LNCaP clone FGC (cell line): ENCODE measurements around the gene KLC1.

Experiments
- DNase-seq: peaks from one replicate; pipeline ENCODE4 v3.0.0-alpha.2; 2011; ENCODE audit warnings: low read depth
- H3K4me3 ChIP-seq: 2 replicates; pipeline ENCODE4 v1.5.1; 2011; ENCODE audit warnings: mild to moderate bottlenecking, low read depth, low read length, control low read depth
- TF ChIP-seq, protein P1 (sequence below): IDR thresholded peaks from 2 replicates; pipeline ENCODE4 v1.5.1; 2012; ENCODE audit warnings: mild to moderate bottlenecking; ENCODE audit not compliant: control insufficient read depth, insufficient read depth; ENCODE audit errors: extremely low read depth

KLC1 gene

GRCh38 chr14:103728721-103729120 lies 99.7 kb downstream of the KLC1 start:
- peak; percentile 99 for DNase-seq
- TF ChIP-seq, protein P1, sequence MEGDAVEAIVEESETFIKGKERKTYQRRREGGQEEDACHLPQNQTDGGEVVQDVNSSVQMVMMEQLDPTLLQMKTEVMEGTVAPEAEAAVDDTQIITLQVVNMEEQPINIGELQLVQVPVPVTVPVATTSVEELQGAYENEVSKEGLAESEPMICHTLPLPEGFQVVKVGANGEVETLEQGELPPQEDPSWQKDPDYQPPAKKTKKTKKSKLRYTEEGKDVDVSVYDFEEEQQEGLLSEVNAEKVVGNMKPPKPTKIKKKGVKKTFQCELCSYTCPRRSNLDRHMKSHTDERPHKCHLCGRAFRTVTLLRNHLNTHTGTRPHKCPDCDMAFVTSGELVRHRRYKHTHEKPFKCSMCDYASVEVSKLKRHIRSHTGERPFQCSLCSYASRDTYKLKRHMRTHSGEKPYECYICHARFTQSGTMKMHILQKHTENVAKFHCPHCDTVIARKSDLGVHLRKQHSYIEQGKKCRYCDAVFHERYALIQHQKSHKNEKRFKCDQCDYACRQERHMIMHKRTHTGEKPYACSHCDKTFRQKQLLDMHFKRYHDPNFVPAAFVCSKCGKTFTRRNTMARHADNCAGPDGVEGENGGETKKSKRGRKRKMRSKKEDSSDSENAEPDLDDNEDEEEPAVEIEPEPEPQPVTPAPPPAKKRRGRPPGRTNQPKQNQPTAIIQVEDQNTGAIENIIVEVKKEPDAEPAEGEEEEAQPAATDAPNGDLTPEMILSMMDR, result peak; percentile 46
- peak overlapping the region; percentile 55 for H3K4me3 ChIP-seq

GRCh38 chr14:103729496-103730448 lies 100.8 kb downstream of the KLC1 start:
- DNase-seq, result no peak
- peak overlapping the region; percentile 55 for H3K4me3 ChIP-seq
- TF ChIP-seq, protein P1, result no peak

- TF ChIP-seq, protein P1, result 0 out of 2 replicates have a peak, but pooled peaks have one; percentile 5
- DNase-seq, result no peak
- H3K4me3 ChIP-seq, result no peak overlapping the region; the same call in 1 of the 2 replicates
Measured at GRCh38 chr14:103730490-103731035, 101.6 kb downstream of the KLC1 start.

DNA sequence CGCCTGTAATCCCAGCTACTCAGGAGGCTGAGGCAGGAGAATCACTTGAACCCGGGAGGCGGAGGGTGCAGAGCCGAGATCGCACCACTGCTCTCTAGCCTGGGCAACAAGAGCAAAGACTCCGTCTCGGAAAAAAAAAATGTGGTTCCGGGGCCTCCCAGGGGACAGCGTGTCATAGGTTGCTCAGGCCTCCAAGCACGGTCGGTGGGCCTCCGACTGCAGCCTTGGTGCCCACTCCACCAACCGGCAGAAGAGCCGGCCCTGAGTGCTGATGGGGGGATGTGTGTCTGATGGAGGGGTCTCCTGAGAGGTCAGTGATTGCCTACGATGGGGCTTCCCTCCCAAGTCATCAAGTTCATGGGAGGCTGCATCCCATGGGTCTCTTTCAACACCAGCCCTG lies 102.5 kb downstream of the KLC1 start:
- TF ChIP-seq, protein P1, result no peak
- no peak for DNase-seq
- H3K4me3 ChIP-seq, result no peak overlapping the region

GRCh38 chr14:103731916-103732867 lies 103.2 kb downstream of the KLC1 start:
- TF ChIP-seq, protein P1, result no peak
- no peak for DNase-seq
- H3K4me3 ChIP-seq, result no peak overlapping the region

DNA sequence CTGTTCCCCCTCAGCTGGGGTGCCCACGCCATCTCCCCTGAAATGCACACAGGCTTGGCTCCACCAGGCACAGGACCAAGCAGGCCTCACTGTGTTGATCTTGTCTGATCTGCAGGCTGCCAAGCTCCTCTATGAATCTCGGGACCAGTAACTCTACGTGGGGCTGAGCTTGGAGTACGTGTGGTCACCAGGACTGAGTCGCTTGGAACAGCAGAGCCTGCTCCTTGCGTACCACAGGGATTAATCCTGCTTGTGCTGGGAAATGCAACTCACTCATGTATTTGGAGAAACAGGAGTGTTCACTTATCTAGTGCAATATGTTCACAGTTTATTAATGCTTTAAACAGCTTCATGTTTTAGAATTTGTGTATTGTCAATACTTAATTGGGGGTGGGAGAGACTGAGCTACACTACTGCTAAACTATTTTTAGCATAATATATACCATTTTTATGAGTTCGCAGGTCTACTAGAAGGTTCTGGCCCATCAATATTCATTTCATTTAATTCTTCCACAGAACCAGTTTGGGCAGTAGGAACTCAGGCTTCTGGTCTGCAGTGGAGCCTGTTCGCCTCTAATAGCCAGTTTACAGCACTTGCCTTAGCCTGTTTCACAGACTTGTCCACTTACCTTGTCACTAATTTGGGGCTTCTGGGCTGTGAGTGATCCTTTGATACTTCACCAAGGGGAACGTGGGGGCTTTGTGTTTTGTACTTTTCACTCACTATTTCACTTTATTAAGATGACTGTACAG lies 104.0 kb downstream of the KLC1 start:
- peak; percentile 66 for DNase-seq
- TF ChIP-seq, protein P1, result no peak
- no peak overlapping the region for H3K4me3 ChIP-seq
